Measurements from ENCODE around the gene BAMBI.
A peak's percentile ranks its signal among the peaks of the same experiment; 100 is the strongest.
"Not testable (repeated sequence)": the region's sequence is repeated elsewhere in the genome, so short reads cannot be mapped to it uniquely, and the experiment has no call there.

BAMBI gene

GRCh38 chr10:28676968-28677887 lies at the start of gene BAMBI:
BAMBI (plus strand) TSS chr10:28677521; CDS start chr10:28677898, 377 bp downstream.
- peak; percentile 83 to 93 for DNase-seq (ENCODE audit: low read depth in 2 of 2)

GRCh38 chr10:28628184-28628893 lies 49.0 kb upstream of the BAMBI start:
- DNase-seq (ENCODE audit: low read depth in 2 of 2) = peak; percentile 51 to 57

- DNase-seq (ENCODE audit: low read depth in 2 of 2) = no peak
These were observed 45.3 kb upstream of the BAMBI start for GRCh38 chr10:28631896-28632583.

- DNase-seq (ENCODE audit: low read depth in 2 of 2) = no peak
These were observed 44.8 kb upstream of the BAMBI start for GRCh38 chr10:28632584-28632945.

GRCh38 chr10:28633750-28634149 lies 43.6 kb upstream of the BAMBI start:
- no peak for DNase-seq (ENCODE audit: low read depth in 2 of 2)

- no peak for DNase-seq (ENCODE audit: low read depth in 2 of 2)
These were observed 40.0 kb upstream of the BAMBI start for GRCh38 chr10:28637346-28637745.

GRCh38 chr10:28638392-28638791 lies 38.9 kb upstream of the BAMBI start:
- no peak for DNase-seq (ENCODE audit: low read depth in 2 of 2)

- DNase-seq (ENCODE audit: low read depth in 2 of 2) = no peak
These were observed 36.8 kb upstream of the BAMBI start for GRCh38 chr10:28640551-28640950.

GRCh38 chr10:28644647-28645046 lies 32.7 kb upstream of the BAMBI start:
- DNase-seq (ENCODE audit: low read depth in 2 of 2) = no peak

GRCh38 chr10:28652106-28652505 lies 25.2 kb upstream of the BAMBI start:
- DNase-seq (ENCODE audit: low read depth in 2 of 2) = no peak

- DNase-seq (ENCODE audit: low read depth in 2 of 2) = no peak
These were observed 24.6 kb upstream of the BAMBI start for GRCh38 chr10:28652703-28653102.

- DNase-seq (ENCODE audit: low read depth in 2 of 2) = not testable (repeated sequence)
These were observed 18.5 kb upstream of the BAMBI start for GRCh38 chr10:28658824-28659223.

- DNase-seq (ENCODE audit: low read depth in 2 of 2) = no peak
These were observed 16.3 kb upstream of the BAMBI start for GRCh38 chr10:28661035-28661434.

- peak in 1 of 2 donors; percentile 37 for DNase-seq (ENCODE audit: low read depth in 2 of 2)
These were observed 13.5 kb upstream of the BAMBI start for GRCh38 chr10:28663576-28664368.

GRCh38 chr10:28664369-28664740 lies 13.0 kb upstream of the BAMBI start:
- DNase-seq (ENCODE audit: low read depth in 2 of 2) = no peak

- DNase-seq (ENCODE audit: low read depth in 2 of 2) = no peak
These were observed 10.4 kb upstream of the BAMBI start for GRCh38 chr10:28666751-28667467.

GRCh38 chr10:28668363-28669226 lies 8.7 kb upstream of the BAMBI start:
- peak; percentile 33 to 48 for DNase-seq (ENCODE audit: low read depth in 2 of 2)

- no peak for DNase-seq (ENCODE audit: low read depth in 2 of 2)
These were observed 7.8 kb upstream of the BAMBI start for GRCh38 chr10:28669227-28670173.

GRCh38 chr10:28674782-28675181 lies 2.5 kb upstream of the BAMBI start:
- no peak for DNase-seq (ENCODE audit: low read depth in 2 of 2)

Data from stimulated activated CD8-positive, alpha-beta memory T cell treated with anti-CD3 and anti-CD28 coated beads, Interleukin-2, amount 100 ng/mL, for 48 hours (primary cell).